Tibial artery (tissue), 4 donors: ENCODE data around the gene NELL2.

Source experiments
- DNase-seq, 2 donors: peaks; one replicate each; pipeline ENCODE4 v3.0.0-alpha.2; 2019
- H3K27ac ChIP-seq, 2 donors: fragments of 200-600 bp; sonication (generic) in 1 of 2; 1 replicate in 1 of 2; 2 replicates in 1 of 2; pipeline ENCODE4 v1.5.1; 2018 to 2019; ENCODE audit warnings: mild to moderate bottlenecking in 1 of 2
- H3K27me3 ChIP-seq, 2 donors: fragments of 200-600 bp; sonication (generic) in 1 of 2; one replicate each; pipeline versions ENCODE4 v1.5.1 to v1.6.0; 2016 to 2019
- H3K36me3 ChIP-seq, 3 donors: fragments of 200-600 bp; sonication (generic) in 2 of 3; one replicate each; pipeline ENCODE4 v1.5.1; 2016 to 2019; ENCODE audit warnings: mild to moderate bottlenecking in 2 of 3
- H3K4me1 ChIP-seq, 4 donors: fragments of 200-600 bp; sonication (generic) in 2 of 4; 1 replicate in 3 of 4; 2 replicates in 1 of 4; pipeline ENCODE4 v1.5.1; 2016 to 2019
- H3K4me3 ChIP-seq, 2 donors: fragments of 200-600 bp; sonication (generic) in 1 of 2; 1 replicate in 1 of 2; 2 replicates in 1 of 2; pipeline ENCODE4 v1.5.1; 2018 to 2019; ENCODE audit warnings: mild to moderate bottlenecking in 2 of 2
- H3K9me3 ChIP-seq, 3 donors: fragments of 200-600 bp; sonication (generic) in 1 of 3; one replicate each; pipeline ENCODE4 v1.5.1; 2016 to 2019
- intact Hi-C: fragments of 100-400 bp; cut with DNase I; formaldehyde crosslinking; loops from one replicate; pipeline ENCODE4 v1.15.0; 2023; ENCODE audit warnings: low total_unique reads
- TF ChIP-seq, protein P1 (sequence below), 2 experiments: fragments of 200-600 bp in 1 of 2; fragments of 450-650 bp in 1 of 2; IDR thresholded peaks; one replicate each; pipeline ENCODE4 v1.5.1; 2017 to 2019; ENCODE audit warnings: antibody characterized with exemption in 2 of 2, mild to moderate bottlenecking in 1 of 2, moderate library complexity in 1 of 2

Gene NELL2

DNA sequence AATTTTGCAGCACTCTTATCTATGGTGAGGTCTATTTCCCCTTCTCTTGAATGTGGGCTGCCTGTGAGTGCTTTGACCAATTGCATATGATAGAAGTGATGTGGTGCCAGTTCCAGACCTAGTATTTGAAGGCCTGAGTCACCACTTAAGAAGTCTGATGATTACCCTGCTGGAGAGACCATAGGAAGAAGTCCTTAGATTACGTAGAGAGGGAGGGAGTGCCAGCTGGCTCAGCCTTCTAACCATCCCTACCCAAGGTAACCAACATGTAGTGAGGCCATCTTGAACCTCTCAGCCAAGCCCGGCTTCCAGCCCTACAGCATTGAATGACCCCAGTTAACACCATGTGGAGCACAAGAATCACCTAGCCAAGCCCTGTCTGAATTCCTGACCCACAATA is 166.9 kb downstream of the NELL2 start:
- no peaks in the 10 kb centered on the region for H3K4me1 ChIP-seq
- TF ChIP-seq, protein P1, sequence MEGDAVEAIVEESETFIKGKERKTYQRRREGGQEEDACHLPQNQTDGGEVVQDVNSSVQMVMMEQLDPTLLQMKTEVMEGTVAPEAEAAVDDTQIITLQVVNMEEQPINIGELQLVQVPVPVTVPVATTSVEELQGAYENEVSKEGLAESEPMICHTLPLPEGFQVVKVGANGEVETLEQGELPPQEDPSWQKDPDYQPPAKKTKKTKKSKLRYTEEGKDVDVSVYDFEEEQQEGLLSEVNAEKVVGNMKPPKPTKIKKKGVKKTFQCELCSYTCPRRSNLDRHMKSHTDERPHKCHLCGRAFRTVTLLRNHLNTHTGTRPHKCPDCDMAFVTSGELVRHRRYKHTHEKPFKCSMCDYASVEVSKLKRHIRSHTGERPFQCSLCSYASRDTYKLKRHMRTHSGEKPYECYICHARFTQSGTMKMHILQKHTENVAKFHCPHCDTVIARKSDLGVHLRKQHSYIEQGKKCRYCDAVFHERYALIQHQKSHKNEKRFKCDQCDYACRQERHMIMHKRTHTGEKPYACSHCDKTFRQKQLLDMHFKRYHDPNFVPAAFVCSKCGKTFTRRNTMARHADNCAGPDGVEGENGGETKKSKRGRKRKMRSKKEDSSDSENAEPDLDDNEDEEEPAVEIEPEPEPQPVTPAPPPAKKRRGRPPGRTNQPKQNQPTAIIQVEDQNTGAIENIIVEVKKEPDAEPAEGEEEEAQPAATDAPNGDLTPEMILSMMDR (IDR thresholded peaks at IDR 0.05) = no peak
- H3K27ac ChIP-seq = no peak overlapping the region
- intact Hi-C loops = no loop called here
- H3K27me3 ChIP-seq = no peaks in the 10 kb centered on the region
- no peaks in the 10 kb centered on the region for H3K9me3 ChIP-seq
- no peak overlapping the region for H3K4me3 ChIP-seq
- DNase-seq = no peak
- H3K36me3 ChIP-seq = no peaks in the 10 kb centered on the region

DNA sequence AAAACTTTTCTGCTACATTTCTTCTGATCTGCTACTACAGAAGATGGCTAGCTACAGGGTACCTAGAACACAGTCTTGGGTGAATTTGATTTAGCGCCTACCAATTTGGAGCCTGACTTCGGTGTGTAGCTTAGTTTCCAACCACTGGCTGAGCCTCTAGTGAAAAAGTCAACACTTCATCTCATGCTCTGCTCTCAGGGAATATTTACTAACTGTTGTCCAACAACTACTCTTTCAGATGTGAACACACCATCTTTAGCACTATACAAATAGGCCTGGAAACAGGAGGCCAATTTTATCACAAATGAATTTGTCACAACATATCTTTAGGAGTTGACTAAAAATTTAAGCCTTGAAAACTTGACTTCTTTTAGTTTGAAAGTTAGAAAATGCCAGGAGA is 167.9 kb downstream of the NELL2 start:
- intact Hi-C loops = no loop called here
- TF ChIP-seq, protein P1 (IDR thresholded peaks at IDR 0.05) = no peak
- Histone ChIP-seq H3K9me3 (no peaks in the 10 kb centered on the region), H3K27ac (no peak overlapping the region), H3K27me3 (no peaks in the 10 kb centered on the region), H3K4me3 (no peak overlapping the region), H3K4me1 (no peaks in the 10 kb centered on the region), H3K36me3 (no peaks in the 10 kb centered on the region)
- DNase-seq = no peak

DNA sequence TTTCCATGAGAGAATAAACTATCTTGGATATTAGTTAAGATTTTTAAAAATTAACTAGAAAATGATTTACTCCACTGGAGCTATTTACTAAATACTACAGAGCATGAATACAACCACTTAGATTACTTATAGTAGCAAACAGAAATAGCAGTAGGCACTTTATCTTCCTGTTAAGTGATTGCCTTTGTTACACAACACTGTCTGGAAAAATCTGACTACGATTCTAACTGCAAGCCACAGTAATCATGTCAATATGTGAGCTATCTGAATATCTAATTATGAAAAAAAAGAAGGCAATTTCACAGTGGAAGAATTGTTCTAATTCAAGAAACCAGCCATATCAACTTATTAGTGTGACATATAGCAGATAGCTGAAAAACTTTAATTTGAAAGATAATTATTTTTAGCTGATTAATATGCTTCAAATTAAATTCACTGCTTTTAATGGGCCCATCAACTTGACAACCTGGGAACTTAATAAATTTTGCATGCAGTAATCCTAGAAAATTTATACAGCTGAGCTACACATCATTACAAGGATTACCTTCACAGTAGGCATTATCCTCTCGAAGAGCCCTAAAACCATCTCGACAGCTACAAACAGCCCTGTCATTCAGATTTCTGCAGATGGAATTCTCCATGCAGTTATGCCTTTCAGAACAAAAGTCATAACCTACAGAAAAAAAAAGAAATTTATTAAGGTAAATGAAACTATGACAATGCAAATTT is 172.8 kb downstream of the NELL2 start:
- H3K4me3 ChIP-seq = no peak overlapping the region
- H3K9me3 ChIP-seq = no peaks in the 10 kb centered on the region
- intact Hi-C loops = no loop called here
- DNase-seq = no peak
- no peaks in the 10 kb centered on the region for H3K36me3 ChIP-seq
- H3K4me1 ChIP-seq = no peaks in the 10 kb centered on the region
- H3K27me3 ChIP-seq = no peaks in the 10 kb centered on the region
- TF ChIP-seq, protein P1 (IDR thresholded peaks at IDR 0.05) = no peak
- H3K27ac ChIP-seq = no peak overlapping the region

DNA sequence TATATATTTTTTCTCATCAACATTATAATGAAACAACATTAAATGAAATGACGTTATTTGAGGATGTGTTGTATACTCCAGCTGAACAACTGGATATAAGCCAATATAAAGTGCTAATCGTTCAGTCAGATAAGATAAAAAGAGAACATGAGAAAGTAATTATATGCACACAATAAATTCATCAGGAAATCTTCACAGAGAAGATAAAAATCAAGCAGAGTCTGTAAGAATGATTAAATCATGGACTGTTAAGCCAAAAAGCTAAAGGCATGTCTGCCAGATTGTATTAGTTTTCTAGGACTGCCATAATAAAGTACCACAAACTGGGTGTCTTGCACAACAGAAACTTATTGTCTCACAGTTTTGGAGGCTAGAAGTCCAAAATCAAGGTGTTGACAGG is 178.6 kb downstream of the NELL2 start:
- no peaks in the 10 kb centered on the region for H3K4me1 ChIP-seq
- no peaks in the 10 kb centered on the region for H3K36me3 ChIP-seq
- H3K27me3 ChIP-seq = no peaks in the 10 kb centered on the region
- H3K27ac ChIP-seq = no peak overlapping the region
- TF ChIP-seq, protein P1 (IDR thresholded peaks at IDR 0.05) = no peak
- DNase-seq = no peak
- no peak overlapping the region for H3K4me3 ChIP-seq
- intact Hi-C loops = no loop called here
- no peaks in the 10 kb centered on the region for H3K9me3 ChIP-seq

DNA sequence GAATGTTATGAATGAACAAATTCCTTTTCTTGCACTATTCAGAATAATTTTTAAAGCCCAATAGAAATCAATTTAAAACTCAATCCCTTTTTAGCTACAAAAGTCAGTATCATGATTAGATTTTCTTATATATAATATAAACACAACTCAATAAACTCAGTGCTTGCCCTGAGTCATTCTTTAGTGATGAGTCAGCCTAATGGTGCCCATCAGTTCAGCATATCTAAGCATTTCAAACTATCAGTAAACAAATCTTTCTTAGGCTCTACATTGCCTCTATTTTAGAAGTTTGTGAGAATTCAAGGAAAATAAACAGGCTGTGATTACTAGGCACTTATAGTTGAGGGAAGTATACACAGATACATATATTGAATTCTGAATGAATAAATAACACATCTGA is 179.6 kb downstream of the NELL2 start:
- intact Hi-C loops = no loop called here
- Histone ChIP-seq H3K27ac (no peak overlapping the region), H3K9me3 (no peaks in the 10 kb centered on the region)

More for the DNA sequence above, 179.6 kb downstream of the NELL2 start:
- TF ChIP-seq, protein P1 (IDR thresholded peaks at IDR 0.05) = no peak
- Histone ChIP-seq H3K4me3 (no peak overlapping the region), H3K27me3 (no peaks in the 10 kb centered on the region), H3K36me3 (no peaks in the 10 kb centered on the region), H3K4me1 (no peaks in the 10 kb centered on the region)
- no peak for DNase-seq
